NCI-H345 treated with DMSO at 0.1 percent for 48 hours (cell line): ENCODE measurements around the gene AMMECR1.
"Not testable (repeated sequence)": the region's sequence is repeated elsewhere in the genome, so short reads cannot be mapped to it uniquely, and the experiment has no call there.

Source experiments
- DNase-seq: peaks from one replicate; lab custom pipeline; 2025; ENCODE audit not compliant: unreplicated experiment; lab: John Stamatoyannopoulos, UW

AMMECR1 gene

GRCh38 chrX:110259117-110259516 lies 58.8 kb downstream of the AMMECR1 start:
- no peak for DNase-seq

DNA sequence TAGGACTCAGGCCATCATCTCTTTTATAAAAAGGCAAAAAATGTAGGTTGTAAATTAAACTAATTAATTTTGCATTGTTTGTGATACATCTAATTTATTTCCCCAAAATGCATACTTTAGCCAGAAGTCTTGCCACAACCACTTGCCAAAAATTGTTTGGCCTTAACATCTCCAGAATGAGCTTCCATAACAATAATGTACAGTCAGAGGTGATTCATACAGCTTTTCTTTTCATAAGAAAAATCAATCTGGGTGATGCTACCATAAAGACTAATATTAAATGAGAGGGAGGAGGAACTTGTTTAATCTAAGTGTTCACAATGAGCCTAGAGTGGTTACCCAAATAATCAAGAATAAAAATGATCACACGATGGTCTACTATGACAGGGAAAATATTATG lies 59.3 kb downstream of the AMMECR1 start:
- no peak for DNase-seq

DNA sequence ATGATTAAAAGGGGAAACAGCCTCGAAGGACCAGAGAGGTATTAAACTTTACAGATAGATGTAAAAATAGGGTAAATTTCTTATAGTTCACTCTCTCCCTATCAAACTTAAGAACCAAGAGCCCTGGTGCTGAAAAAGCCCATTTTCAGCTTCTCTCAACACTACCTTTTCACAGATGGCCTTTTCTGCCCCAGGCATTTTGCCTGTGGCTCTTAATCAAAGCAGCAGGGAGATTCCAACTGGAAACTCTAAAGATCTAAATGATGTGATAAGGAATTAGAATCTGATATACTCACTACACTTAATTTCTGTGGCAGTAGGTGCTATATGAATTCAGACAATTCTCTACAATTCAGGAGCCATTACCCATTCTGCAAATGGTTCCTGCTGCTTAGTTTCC lies 60.0 kb downstream of the AMMECR1 start:
- no peak for DNase-seq

- DNase-seq, result no peak
Observed at GRCh38 chrX:110252711-110253110, 65.2 kb downstream of the AMMECR1 start.

- DNase-seq, result no peak
Observed at GRCh38 chrX:110251961-110252360, 65.9 kb downstream of the AMMECR1 start.

GRCh38 chrX:110251526-110251925 lies 66.4 kb downstream of the AMMECR1 start:
- no peak for DNase-seq

GRCh38 chrX:110250847-110251246 lies 67.0 kb downstream of the AMMECR1 start:
- DNase-seq, result no peak

GRCh38 chrX:110248578-110248977 lies 69.3 kb downstream of the AMMECR1 start:
- no peak for DNase-seq

DNA sequence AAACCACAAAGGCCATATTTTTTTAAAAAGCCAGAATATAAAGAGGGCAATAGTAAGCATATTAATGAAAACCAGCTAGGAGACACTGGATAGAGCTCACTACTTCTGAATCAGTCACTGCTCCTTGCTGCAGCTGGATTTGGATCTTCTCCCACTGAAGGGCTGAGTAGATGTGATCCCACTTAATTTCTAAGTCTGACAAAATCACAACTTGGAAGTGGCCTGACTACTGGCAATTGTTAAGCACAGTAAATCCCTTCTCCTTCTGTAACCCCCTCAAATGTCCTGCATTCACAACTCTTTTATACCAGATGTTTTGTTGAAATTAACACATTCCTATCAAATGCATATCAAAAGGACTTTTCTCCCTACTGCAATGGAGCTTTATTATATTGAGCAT lies 72.9 kb downstream of the AMMECR1 start:
- no peak for DNase-seq

DNA sequence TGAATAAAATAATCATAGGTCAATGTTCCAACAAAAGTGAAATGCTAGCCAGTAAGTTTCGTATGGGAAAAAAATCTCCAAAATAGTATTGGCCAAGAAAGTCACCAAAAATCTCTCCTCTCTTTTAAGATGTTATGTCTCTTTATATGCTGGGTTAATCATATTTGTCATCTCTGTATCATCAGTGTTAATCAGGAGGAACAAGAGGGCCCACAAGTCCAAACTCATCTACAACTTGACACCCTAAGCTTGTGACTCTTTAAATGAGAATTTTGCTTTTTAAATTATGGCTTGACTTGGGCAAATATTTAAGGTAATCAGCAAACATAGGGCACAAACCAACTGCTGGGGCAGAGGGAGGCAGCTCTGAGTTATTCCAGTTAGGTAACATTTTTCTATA lies 75.5 kb downstream of the AMMECR1 start:
- DNase-seq, result no peak

GRCh38 chrX:110241816-110242215 lies 76.1 kb downstream of the AMMECR1 start:
- no peak for DNase-seq

DNA sequence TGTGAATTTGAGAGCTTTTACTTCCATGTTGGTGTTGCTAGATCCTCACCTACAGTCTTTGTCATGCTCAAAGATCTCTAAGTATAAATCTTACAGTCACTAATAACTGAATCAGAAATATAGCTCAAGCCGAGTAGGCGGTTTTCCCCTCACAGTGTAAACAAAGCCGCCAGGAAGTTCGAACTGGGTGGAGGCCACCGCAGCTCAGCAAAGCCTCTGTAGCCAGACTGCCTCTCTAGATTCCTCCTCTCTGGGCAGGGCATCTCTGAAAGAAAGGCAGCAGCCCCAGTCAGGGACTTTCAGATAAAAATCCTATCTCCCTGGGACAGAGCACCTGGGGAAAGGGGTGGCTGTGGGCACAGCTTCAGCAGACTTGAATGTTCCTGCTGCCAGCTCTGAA lies 79.6 kb downstream of the AMMECR1 start:
- not testable (repeated sequence) for DNase-seq

GRCh38 chrX:110231485-110231884 lies 86.4 kb downstream of the AMMECR1 start:
- DNase-seq, result not testable (repeated sequence)

DNA sequence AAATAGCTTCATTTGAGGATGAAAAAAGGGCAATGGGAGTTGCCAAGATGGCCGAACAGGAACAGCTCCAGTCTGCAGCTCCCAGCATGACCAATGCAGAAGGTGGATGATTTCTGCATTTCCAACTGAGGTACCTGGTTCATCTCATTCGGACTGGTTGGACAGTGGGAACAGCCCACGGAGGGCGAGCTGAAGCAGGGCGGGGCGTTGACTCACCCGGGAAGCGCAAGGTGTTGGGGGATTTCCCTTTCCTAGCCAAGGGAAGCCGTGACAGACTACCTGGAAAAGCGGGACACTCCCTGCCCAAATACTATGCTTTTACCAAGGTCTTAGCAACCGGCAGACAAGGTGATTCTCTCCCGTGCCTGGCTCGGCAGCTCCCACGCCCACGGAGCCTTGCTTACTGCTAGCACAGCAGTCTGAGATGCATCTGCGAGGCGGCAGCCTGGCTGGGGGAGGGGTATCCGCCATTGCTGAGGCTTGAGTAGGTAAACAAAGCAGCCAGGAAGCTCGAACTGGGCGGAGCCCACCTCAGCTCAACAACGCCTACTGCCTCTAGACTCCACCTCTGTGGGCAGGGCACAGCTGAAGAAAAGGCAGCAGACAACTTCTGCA lies 88.3 kb downstream of the AMMECR1 start:
- not testable (repeated sequence) for DNase-seq

- DNase-seq, result no peak
Observed at GRCh38 chrX:110228453-110228852, 89.4 kb downstream of the AMMECR1 start.

- no peak for DNase-seq
Observed at GRCh38 chrX:110226931-110227330, 91.0 kb downstream of the AMMECR1 start.

- DNase-seq, result no peak
Observed at GRCh38 chrX:110224926-110225617, 92.8 kb downstream of the AMMECR1 start.

- DNase-seq, result no peak
Observed at GRCh38 chrX:110222497-110223257, 95.2 kb downstream of the AMMECR1 start.

DNA sequence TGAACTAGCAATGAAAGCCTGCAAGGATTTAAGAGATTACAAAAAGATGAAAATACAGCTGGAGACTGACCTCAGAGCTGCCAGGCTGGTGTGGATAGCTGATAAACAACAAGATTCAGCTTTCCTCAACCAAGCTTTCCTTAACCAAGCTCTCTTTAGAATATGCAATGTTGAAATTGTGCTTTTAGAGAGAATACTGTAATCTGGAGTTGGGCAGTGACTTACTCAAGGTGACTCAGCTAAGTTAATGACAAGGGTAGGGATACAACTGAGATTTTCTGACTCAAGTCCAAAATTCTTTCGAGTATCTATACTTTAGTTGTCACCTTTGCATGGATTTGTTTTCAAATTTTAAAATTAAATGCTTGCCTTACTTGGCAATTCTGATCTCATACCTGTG lies 98.0 kb downstream of the AMMECR1 start:
- no peak for DNase-seq

DNA sequence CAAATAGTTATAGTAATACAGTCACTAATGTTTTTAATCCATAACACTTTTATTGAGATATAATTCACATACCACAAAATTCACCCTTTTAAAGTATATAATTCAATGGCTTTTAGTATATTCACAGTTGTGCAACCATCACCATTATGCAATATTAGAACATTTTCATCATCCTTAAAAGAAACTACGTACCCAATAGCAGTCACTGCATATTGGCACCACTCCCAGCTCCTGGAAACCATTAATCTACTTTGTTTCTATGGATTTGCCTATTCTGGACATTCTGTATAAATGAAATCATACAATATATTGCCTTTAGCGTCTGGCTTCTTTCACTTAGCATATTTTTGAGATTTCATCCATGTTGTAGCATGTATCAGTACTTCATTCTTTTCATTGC lies 99.3 kb downstream of the AMMECR1 start:
- no peak for DNase-seq

GRCh38 chrX:110216027-110216426 lies 101.9 kb downstream of the AMMECR1 start:
- DNase-seq, result no peak

DNA sequence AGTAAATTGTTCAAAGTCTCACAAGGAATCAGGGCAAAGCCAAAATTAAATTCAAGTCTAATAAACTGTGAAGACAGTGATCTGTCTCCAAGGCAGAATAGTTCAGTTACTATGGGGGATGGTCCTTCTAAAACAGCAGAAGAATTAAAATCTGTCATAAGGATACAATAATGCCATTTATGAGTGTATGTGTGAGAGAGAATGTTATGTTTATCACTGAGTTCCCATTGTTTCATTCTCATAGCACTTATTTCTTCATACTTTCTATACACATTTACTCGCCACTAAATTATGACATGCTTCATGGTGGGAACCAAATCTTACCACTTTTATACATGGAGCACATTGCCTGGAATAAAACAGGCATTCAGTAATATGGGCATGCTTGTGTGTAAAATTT lies 102.5 kb downstream of the AMMECR1 start:
- DNase-seq, result no peak
